GM20431 (cell line): ENCODE results near the gene SLC10A1.
"Not testable (repeated sequence)": the region's sequence is repeated elsewhere in the genome, so short reads cannot be mapped to it uniquely, and the experiment has no call there.

Experiments used
- in situ Hi-C: fragments of 300-500 bp; cut with MseI, MboI; formaldehyde crosslinking; loops from one replicate; pipeline ENCODE4 v1.15.0; 2020; ENCODE audit warnings: low sequenced_read_pairs; ENCODE audit not compliant: unreplicated experiment

The SLC10A1 gene

DNA sequence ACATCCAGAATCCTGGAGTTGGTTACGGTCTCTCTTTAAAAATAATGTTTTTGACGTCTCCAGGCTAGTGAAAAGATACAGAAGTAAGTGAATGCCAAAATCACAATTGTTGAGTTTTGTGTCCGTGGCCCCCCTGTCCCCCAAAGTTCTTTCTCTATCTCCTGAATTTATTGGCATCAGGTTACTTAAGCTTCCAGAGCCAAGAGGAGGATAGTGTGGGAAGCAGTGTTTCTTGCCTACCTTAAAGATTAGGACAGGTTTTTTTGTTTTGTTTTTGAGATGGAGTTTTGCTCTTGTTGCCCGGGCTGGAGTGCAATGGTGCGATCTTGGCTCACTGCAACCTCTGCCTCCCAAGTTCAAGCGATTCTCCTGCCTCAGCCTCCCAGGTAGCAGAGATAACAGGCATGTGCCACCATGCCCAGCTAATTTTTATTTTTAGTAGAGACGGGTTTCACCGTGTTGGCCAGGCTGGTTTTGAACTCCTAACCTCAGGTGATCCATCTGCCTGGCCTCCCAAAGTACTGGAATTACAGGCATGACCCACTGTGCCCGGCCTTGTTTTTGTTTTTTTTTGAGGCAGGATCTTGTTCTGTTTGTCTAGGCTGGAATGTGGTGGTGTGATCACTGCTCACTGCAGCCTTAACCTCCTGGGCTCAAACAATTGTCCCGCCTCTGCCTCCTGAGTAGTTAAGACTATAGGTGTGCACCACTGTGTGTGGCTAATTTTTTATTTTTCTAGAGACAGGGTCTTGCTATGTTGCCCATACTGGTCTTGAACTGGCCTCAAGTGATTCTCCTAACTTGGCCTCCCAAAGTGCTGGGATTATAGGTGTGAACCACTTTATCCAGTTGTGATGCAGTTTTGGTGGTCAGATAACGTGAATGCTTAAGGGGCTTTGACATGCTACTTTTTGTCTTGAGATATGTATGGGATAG lies 24.7 kb downstream of the SLC10A1 start:
- in situ Hi-C loops = no loop called here

DNA sequence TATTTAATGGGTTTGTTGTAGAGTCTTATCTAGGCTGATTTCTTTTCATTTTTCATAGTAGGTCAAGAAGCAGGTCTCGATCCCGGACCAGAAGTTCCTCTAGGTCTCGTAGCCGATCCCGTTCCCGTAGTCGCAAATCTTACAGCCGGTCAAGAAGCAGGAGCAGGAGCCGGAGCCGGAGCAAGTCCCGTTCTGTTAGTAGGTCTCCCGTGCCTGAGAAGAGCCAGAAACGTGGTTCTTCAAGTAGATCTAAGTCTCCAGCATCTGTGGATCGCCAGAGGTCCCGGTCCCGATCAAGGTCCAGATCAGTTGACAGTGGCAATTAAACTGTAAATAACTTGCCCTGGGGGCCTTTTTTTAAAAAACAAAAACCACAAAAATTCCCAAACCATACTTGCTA lies 25.9 kb downstream of the SLC10A1 start:
- in situ Hi-C loops = no loop called here

DNA sequence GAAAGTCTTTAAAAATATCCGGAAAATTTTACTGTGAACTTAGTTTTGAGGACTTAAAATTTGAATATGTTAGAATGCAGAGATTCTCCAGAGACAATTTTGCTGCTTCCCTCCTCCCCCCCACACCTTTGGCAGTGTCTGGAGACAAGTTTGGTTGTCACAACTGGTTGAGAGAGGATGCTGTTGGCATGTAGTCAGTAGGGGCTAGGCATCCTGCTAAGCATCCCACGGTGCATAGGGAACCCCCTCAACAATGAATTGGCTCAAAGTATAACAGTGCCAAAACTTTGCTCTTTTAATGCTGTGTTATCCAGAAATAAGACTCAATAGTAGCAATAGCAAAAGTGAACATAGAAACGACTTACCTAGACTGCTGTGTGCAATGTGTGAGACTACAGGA lies 26.5 kb downstream of the SLC10A1 start:
- in situ Hi-C loops = no loop called here

DNA sequence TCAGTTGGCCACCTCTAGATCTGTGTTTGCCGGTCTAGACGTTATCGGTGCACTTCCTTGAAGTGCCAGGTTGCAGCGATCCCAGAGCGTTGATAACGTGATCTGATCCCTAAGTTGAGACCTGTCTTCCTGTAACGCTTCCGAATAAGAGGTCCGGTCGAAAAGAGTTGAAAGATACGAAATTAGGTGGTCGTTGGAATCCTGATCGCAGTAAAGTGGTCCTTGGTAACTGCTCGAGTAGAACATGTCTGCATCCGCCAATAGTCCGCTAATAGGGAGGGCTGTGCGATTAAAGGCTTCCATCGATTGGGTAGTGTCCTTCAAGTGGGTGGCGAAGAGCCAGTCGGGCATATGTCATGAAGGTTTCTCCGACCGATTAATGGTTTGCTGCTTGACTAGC lies 27.4 kb downstream of the SLC10A1 start:
- in situ Hi-C loops = no loop called here

DNA sequence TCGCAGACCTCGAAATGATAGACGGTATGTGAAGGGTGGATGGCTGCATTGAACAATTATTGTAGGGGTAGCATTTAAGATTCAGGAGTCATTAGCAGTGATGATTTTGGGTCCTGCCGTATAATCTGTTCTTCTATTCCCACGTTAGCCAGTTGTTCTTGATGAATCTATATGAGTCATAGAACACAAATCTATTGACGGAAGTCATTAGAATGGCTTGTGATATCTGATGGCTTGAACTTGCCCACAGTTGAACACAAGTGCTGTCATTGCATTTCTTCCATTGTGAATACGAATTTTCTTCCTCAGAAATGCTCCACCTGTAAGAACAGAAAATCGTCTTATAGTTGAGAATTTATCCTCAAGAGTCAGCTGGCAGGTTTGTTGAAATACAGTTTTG lies 28.2 kb downstream of the SLC10A1 start:
- in situ Hi-C loops = no loop called here

DNA sequence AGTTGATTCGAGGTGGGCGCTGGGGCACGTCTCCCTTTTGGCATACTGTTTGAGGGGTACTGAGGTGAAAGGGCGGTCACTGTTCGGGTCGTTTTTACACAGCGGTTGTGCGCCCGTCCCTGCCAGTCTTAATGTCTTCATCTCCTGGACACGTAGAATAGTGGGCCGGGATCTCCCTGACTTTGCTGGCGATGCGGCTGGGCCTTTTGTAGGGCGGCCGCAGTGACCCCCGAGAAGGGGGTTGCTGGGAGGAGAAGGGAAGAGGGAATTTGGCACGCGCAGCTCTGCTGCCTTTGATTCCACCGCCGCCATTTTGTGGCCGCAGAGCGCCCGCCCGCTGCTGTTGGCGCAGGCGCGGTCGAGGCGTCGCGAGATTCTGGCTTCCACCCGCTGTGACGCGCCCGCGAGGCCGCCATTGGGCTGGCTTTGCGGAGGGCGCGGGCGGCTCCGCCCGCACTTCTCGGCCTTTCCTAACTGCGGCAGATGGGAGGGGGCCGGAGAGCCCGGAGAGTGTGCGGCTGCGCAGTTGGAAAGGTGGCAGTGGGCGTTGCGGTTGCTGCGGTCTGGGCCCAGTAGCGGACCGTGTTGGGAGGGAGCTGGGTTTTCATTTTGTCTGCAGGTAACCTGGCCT lies 29.6 kb downstream of the SLC10A1 start:
- in situ Hi-C loops = no loop called here

DNA sequence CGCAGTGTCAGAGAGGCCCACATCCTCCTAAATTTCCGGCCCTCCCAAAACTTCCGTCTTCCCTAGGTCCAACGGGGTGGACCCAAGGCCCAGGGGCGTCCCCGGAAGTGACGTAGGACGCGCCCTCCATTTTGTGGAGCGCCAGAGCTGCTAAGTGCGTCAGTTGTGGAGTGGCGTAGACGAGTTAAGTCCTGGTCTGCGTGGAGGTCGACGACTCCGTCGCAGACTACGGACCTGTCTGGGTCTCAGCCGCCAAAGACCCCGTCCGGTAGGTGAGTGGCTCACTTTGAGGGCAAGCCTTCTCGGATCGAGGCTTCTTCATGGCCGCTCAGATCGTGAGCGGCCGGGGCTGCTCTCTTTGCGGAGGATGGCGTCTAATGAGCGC lies 30.1 kb downstream of the SLC10A1 start, which contains the start of gene SRSF5:
Gene SRSF5, plus strand, starts transcription at position 159 of the 385 bp plus-strand sequence. CDS start 1,015 bp downstream, outside the sequence.
- in situ Hi-C loops = no loop called here

DNA sequence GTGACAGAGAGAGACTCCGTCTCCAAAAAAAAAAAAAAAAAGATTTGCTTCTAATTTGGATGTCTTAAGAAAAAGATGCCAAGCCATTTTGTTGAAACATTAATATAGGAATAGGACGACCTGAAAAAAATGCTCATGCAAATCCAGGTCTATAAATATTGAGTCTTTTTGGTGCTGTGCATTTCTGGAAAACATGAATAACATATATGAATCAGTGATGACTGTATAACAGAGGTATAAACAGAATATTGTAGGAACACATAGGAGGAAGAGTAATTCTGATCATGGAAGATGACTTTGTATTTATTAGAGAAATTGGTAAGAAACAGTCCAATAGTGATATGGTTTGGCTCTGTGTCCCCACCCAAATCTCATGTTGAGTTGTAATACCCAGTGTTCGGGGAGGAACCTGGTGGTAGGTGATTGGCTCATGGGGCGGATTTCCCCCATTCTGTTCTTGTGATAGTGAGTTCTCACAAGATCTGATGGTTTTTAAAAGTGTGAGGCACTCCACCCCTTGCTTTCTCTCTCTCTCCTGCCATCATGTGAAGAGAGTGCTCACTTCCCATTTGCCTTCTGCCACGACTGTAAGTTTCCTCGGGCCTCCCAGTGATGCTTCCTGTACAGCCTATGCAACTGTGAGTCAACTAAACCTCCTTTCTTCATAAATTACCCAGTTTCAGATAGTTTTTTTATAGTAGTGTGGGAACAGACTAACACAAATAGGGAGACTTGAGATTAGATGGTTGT lies 33.1 kb downstream of the SLC10A1 start:
- in situ Hi-C loops = no loop called here

DNA sequence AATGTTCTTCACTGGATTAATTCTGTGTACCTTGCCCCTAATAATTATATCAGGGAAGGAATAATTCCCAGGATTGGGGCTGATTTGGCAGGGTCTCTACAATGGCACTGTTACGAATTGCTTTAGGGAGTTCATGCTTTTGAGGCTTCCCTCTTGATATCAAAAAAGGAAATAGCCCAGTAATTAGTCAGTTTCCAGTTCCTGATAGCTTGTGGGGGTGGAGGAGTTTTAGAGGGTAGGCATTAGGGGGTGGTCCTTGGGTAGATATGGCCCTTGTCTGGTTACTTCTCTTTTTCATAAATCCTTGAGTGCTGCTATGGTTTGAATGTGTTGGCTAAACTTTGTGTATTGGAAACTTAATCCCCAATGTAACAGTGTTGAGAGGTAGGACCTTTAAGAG lies 36.2 kb downstream of the SLC10A1 start:
- in situ Hi-C loops = no loop called here

DNA sequence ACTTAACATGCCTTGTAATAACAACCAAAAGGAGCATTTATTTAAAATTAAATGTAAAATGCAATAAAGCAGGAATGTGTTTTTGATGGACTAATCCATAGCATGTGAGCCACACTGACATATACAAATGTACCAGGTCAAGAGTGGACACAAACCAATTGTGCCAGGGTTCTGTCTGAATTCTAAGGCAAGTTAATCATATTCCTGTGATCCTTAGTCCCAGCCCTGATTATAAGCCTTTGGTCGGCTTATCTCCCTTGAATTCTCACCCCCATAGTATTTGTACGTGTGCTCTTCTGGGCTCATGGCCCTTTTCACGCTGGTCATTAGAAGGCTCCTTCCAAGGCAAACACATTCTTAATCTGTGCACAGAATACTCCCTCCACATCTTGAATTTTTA lies 40.7 kb downstream of the SLC10A1 start:
- in situ Hi-C loops = no loop called here

DNA sequence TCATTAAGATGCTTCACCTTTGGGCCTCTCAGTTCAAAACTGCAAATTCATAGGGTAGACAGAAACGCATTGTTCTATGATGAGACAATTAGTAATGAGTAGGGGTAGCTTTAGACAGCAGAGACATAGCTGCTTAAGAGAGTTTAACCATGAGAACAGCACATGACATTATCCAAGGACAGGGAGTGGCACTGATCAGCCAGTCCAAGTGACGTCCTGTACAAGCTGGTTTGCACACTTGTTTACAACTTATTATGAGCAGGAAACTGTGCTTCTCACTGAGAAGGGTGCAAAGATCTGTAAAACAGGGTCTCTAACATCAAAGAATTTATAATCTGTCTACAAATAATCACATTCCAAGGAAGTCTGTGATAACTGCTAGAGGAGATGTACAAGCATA lies 41.3 kb downstream of the SLC10A1 start:
- in situ Hi-C loops = no loop called here

DNA sequence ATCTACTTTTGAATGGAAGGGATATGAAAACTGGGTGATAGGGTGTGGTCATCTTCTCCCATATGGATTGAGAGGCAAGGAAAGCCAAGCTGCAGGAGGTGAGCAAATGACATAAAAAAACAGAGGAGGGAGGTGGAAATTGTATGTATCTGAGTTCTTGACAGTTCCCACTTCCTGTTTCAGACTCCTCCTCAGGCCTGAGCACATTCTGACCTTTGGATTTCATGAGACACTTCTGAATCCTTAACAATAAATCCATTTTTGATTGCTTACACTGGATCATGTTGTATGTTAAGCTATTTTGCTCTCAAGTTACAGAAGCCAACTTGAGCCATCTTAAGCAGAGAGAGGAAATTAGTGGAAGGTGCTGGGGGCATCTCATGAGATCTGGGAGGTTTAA lies 41.7 kb downstream of the SLC10A1 start:
- in situ Hi-C loops = no loop called here

DNA sequence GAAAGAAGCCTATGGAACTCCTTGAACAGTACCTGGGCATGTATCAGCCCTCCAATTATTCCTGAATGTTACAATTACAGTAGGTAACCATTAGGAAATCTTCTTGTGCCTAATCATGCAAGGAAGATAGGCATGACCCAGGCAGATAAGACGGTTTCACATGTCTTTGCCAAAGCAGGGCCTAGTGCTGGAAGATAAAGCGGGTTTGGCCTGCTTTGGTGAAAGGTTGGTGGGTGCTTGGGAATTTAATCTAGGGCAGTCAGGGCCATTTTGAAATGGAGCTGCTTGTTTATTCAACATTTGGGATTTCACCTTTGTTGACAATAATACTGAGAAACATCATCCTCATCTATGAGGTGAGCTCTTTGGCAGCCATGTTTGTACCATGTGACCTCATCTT lies 42.6 kb downstream of the SLC10A1 start:
- in situ Hi-C loops = no loop called here

DNA sequence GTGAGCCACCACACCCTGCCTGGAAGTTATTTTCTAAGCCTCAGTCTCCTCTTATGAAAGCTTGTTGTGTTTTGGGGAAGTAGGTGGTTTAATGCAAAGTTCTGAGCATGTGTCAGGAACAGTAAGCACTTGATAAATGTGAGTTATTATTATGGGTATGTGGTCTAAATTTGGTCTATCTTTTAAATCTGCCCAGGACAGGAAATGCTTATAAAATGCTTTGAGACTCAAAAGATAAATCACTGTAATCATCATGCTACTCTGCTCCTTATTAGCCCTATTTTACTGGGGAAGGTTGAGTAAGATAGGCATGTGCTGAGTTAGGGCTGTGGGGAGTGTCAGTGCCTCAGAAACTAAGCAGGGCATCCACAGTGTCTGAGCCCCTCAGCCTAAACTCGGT lies 43.2 kb downstream of the SLC10A1 start:
- in situ Hi-C loops = no loop called here

DNA sequence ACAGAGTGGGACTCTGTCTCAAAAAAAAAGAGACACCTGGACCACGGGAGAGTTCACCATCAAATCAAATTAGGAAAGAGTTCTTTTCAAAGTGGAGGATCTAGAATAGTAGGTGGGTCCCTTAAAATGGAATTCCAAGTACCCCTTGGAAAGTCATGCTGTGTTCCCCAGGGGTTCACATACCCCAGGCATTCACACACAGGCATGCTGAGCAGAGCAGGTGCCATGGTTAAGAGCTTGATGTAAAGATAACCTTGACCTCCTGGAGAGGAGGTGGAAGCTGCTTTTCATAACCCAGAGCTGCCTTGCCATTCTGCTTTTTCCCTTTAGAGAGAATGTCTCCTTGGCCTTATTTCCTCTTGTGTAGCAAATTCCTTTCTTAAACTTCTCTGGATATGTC lies 44.3 kb downstream of the SLC10A1 start:
- in situ Hi-C loops = no loop called here

DNA sequence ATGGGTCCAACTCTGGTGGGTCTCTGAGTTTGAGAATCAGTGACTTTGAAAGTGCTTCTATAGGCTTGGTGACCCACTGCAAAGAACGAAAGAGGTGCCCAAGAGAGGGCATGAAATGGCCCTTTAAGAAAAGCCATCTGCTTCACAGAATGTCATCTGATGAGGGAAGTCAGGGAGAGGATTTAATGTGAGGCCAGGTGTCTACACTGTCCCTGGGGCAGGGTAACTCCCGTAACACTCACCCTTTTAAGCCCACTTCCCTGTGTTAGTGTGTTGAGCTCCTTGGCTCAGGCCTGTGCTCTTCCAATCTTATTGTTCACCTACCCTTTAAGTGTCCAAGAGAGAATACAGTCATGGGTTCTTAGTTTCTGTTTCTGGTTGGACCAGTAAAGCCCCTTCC lies 46.5 kb downstream of the SLC10A1 start:
- in situ Hi-C loops = no loop called here

DNA sequence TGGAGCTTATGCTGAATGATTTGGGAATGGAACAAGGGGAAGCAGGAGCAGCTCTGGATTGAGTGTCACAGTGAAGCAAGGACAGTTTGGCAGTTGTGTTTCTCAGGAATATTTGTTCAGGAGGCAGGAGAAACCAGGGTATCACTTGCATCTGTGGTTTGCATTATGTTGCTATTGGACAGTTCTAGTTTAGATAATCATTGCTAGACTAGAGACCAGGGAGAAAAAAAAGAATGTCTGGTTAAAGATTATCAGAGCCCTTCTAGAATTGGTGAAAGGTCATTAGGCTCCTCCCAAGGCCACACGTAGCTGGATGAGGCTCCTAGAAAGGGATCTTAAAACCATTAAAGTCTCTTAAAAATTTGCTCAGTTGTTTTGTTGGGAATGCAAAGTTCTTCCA lies 47.1 kb downstream of the SLC10A1 start:
- in situ Hi-C loops = no loop called here

DNA sequence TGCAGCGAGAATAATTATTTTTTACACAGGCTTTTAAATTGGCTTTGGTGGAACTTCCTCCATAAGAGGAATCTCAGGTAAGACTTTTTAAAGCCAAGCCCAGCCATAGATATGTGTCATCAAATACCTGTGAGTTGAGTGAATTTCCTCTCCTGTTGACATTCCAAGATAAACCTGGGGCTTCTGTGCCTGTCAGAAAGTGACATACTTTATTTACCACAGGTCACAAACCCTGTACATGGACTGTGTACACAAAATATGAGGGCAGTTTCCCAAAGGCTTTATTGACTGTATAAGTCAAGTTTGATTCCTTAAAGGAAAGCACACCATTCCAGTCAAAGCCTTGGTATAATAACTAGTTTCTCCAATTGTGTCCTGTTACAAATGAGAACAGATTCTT lies 56.0 kb downstream of the SLC10A1 start:
- in situ Hi-C loops = no loop called here

DNA sequence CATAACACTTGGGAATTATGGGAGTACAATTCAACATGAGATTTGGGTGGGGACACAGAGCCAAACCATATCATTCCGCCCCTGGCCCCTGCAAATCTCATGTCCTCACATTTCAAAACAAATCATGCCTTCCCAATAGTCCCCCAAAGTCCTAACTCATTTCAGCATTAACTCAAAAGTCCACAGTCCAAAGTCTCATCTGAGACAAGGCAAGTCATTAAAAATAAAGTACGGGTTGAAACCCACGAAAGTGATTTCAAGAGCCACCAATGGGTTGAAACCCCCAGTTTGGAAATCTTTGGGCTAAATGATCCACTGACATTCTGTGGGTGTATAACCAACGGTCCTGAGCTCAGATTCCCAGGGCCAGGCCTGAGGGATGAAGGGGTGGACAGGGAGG lies 60.6 kb downstream of the SLC10A1 start:
- in situ Hi-C loops = not testable (repeated sequence)

DNA sequence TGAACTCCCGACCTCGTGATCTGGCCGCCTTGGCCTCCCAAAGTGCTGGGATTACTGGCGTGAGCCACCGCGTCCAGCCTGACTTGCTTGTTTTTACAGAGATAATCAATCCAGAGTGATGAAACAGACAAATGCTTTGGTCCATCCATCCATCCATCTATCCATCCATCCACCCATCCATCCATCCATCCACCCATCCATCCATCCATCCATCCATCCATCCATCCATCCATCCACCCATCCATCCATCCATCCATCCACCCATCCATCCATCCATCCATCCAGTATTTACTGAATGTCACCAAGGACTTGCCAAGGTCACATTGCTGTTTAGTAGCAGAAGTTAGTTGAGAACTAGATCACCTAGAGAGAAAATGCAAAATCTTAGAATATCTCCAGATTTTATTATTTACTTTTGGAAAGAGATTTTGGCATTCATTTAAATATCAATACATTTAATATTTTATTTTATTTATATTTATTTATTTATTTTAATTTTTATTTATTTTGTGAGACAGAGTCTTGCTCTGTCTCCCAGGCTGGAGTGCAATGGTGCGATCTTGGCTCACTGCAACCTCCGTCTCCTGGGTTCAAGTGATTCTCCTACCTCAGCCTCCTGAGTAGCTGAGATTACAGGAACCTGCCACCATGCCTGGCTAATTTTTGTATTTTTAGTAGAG lies 65.0 kb downstream of the SLC10A1 start:
- in situ Hi-C loops = not testable (repeated sequence)
